Muscle layer of colon (tissue), 2 donors: ENCODE results near the gene CKB.

Experiments used
- H3K27ac ChIP-seq: one replicate; pipeline ENCODE4 v1.7.0; 2013; ENCODE audit warnings: low read depth, mild to moderate bottlenecking, low read length, moderate library complexity
- H3K27me3 ChIP-seq, 2 donors: one replicate each; pipeline ENCODE4 v1.7.0; 2013; ENCODE audit warnings: low read length in 2 of 2, mild to moderate bottlenecking in 2 of 2; ENCODE audit not compliant: insufficient read depth in 2 of 2, control insufficient read depth in 1 of 2
- H3K36me3 ChIP-seq: one replicate; pipeline ENCODE4 v1.7.0; 2013; ENCODE audit warnings: mild to moderate bottlenecking, low read length; ENCODE audit not compliant: insufficient read depth
- H3K4me1 ChIP-seq: one replicate; pipeline ENCODE4 v1.7.0; 2013; ENCODE audit warnings: mild to moderate bottlenecking, low read length; ENCODE audit not compliant: insufficient read depth
- H3K4me3 ChIP-seq, 2 donors: one replicate each; pipeline ENCODE4 v1.7.0; 2013; ENCODE audit warnings: low read length in 2 of 2, low read depth in 1 of 2, mild to moderate bottlenecking in 1 of 2, moderate library complexity in 1 of 2
- H3K9ac ChIP-seq: one replicate; pipeline ENCODE4 v1.7.0; 2013; ENCODE audit warnings: low read length
- H3K9me3 ChIP-seq: one replicate; pipeline ENCODE4 v1.7.0; 2013; ENCODE audit warnings: mild to moderate bottlenecking, low read length
- donor health status: abdominal sarcoma.
- donor health status: Adenocarcinoma of cecum.

Gene CKB

GRCh38 chr14:103533999-103534575 is 11.5 kb upstream of the CKB start:
- H3K36me3 ChIP-seq, result peaks cover 14% of the 10 kb centered on the region
- H3K27ac ChIP-seq, result peak overlapping the region; percentile 90
- no peaks in the 10 kb centered on the region for H3K27me3 ChIP-seq
- peak overlapping the region; percentile 49 for H3K9ac ChIP-seq
- H3K4me3 ChIP-seq, result peak overlapping the region; percentile 13 to 28
- peaks cover 80% of the 10 kb centered on the region for H3K4me1 ChIP-seq
- H3K9me3 ChIP-seq, result no peaks in the 10 kb centered on the region

GRCh38 chr14:103533137-103533998 is 10.7 kb upstream of the CKB start:
- Histone ChIP-seq H3K27me3 (no peaks in the 10 kb centered on the region), H3K27ac (peak overlapping the region; percentile 90), H3K9me3 (no peaks in the 10 kb centered on the region), H3K4me3 (peak overlapping the region; percentile 13 to 28), H3K9ac (peak overlapping the region; percentile 49), H3K36me3 (peaks cover 14% of the 10 kb centered on the region), H3K4me1 (peaks cover 77% of the 10 kb centered on the region)

- Histone ChIP-seq H3K4me3 (no peak overlapping the region), H3K4me1 (peaks cover 82% of the 10 kb centered on the region), H3K36me3 (peaks cover 14% of the 10 kb centered on the region), H3K9ac (no peak overlapping the region), H3K9me3 (no peaks in the 10 kb centered on the region), H3K27ac (peak overlapping the region; percentile 90), H3K27me3 (no peaks in the 10 kb centered on the region)
Measured at GRCh38 chr14:103532216-103533136, 9.8 kb upstream of the CKB start.

- peaks cover 14% of the 10 kb centered on the region for H3K36me3 ChIP-seq
- no peak overlapping the region for H3K9ac ChIP-seq
- H3K27me3 ChIP-seq, result no peaks in the 10 kb centered on the region
- H3K27ac ChIP-seq, result peak overlapping the region; percentile 90
- H3K9me3 ChIP-seq, result no peaks in the 10 kb centered on the region
- peaks cover 89% of the 10 kb centered on the region for H3K4me1 ChIP-seq
- H3K4me3 ChIP-seq, result no peak overlapping the region
Measured at GRCh38 chr14:103531421-103532215, 9.0 kb upstream of the CKB start.

- Histone ChIP-seq H3K27me3 (no peaks in the 10 kb centered on the region), H3K4me3 (no peak overlapping the region), H3K9ac (no peak overlapping the region), H3K27ac (peak overlapping the region; percentile 12), H3K9me3 (no peaks in the 10 kb centered on the region), H3K36me3 (peaks cover 14% of the 10 kb centered on the region), H3K4me1 (peaks cover 88% of the 10 kb centered on the region)
Measured at GRCh38 chr14:103530831-103531230, 8.2 kb upstream of the CKB start.

- H3K9ac ChIP-seq, result peak overlapping the region; percentile 80
- H3K4me1 ChIP-seq, result peaks cover 88% of the 10 kb centered on the region
- no peaks in the 10 kb centered on the region for H3K27me3 ChIP-seq
- peak overlapping the region in 1 of 2 donors; percentile 96 for H3K4me3 ChIP-seq
- peak overlapping the region; percentile 12 for H3K27ac ChIP-seq
- peaks cover 14% of the 10 kb centered on the region for H3K36me3 ChIP-seq
- no peaks in the 10 kb centered on the region for H3K9me3 ChIP-seq
Measured at GRCh38 chr14:103530390-103530789, 7.8 kb upstream of the CKB start.

GRCh38 chr14:103529383-103530365 is 7.0 kb upstream of the CKB start:
- no peaks in the 10 kb centered on the region for H3K9me3 ChIP-seq
- no peaks in the 10 kb centered on the region for H3K27me3 ChIP-seq
- H3K4me1 ChIP-seq, result peaks cover 88% of the 10 kb centered on the region
- H3K9ac ChIP-seq, result peak overlapping the region; percentile 80
- peak overlapping the region; percentile 93 to 96 for H3K4me3 ChIP-seq
- peak overlapping the region; percentile 93 for H3K27ac ChIP-seq
- H3K36me3 ChIP-seq, result peaks cover 14% of the 10 kb centered on the region

GRCh38 chr14:103528587-103529382 is 6.2 kb upstream of the CKB start, which contains the start of gene TRMT61A:
TSS of gene TRMT61A (plus strand) at chr14:103529196. CDS start at chr14:103529979, 783 bp downstream.
- peak within 1 kb of the TSS; percentile 80 for H3K9ac ChIP-seq
- H3K27me3 ChIP-seq, result no peaks in the 10 kb centered on the region
- H3K9me3 ChIP-seq, result no peaks in the 10 kb centered on the region
- H3K4me1 ChIP-seq, result peaks cover 87% of the 10 kb centered on the region
- peak within 1 kb of the TSS; percentile 93 for H3K27ac ChIP-seq
- peak within 1 kb of the TSS; percentile 93 to 96 for H3K4me3 ChIP-seq
- H3K36me3 ChIP-seq, result peaks cover 14% of the 10 kb centered on the region

- Histone ChIP-seq H3K4me3 (peak overlapping the region in 1 of 2 donors; percentile 45), H3K27ac (peak overlapping the region; percentile 93), H3K36me3 (peaks cover 14% of the 10 kb centered on the region), H3K4me1 (peaks cover 87% of the 10 kb centered on the region), H3K9me3 (no peaks in the 10 kb centered on the region), H3K9ac (no peak overlapping the region), H3K27me3 (no peaks in the 10 kb centered on the region)
Measured at GRCh38 chr14:103528146-103528586, 5.5 kb upstream of the CKB start.
